ENCODE data around the gene NFIC. TPM values are rescaled to one million over a fixed set of nuclear protein-coding genes. Genes with fewer than 3 reads are reported as not detected.

The NFIC gene
- total RNA-seq, 1 experiment from 2014 or later: 56.3 TPM

DNA sequence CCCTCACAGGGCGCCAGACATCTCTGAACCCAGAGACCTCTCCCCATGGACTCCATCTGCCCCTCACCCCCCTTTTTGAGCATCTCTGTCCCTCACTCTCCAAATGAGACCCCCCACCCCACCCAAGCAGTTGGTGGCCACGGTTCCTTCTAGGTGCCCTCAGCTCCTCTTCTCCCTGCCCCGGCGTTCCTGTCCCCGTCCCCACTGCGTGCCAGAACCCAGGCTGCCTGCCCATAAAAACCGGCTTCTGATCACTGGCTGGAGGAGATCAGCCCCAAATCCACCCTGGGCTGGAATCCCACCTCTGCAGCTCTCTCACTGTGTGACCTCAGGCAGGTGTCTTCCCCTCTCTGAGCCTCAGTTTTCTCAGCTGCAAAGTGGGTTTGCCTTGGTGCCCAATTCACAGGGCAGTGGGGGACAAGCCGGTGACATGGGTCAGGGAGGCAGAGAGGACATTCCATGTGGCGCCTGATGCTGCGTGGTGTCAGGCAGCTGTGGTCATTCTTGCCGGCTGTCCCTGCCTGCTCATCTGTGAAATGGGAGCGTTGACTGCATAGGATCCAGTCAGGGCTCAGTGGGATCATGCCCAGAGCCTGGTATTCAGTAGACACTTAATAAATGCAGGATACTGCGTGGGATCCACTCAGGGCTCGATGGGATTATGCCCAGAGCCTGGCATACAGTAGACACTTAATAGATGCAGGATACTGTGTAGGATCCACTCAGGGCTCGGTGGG lies 88.4 kb downstream of the NFIC start:
- Mint-ChIP-seq H3K27me3 (ENCODE audit: unreplicated experiment) (no peaks in the 10 kb centered on the region), H3K4me3 (ENCODE audit: low read depth, unreplicated experiment) (no peak overlapping the region), H3K36me3 (ENCODE audit: insufficient read depth, unreplicated experiment) (peaks cover 42% of the 10 kb centered on the region), H3K9me3 (ENCODE audit: low read depth, unreplicated experiment) (no peaks in the 10 kb centered on the region), H3K27ac (ENCODE audit: unreplicated experiment) (no peak overlapping the region), H3K4me1 (ENCODE audit: low read depth, unreplicated experiment) (peaks cover 8% of the 10 kb centered on the region)
- CTCF ChIA-PET: no interaction called here
- no TSS peak for BruUV-seq (replicated peaks)
- no peak for DNase-seq
- TF ChIP-seq, protein P1, sequence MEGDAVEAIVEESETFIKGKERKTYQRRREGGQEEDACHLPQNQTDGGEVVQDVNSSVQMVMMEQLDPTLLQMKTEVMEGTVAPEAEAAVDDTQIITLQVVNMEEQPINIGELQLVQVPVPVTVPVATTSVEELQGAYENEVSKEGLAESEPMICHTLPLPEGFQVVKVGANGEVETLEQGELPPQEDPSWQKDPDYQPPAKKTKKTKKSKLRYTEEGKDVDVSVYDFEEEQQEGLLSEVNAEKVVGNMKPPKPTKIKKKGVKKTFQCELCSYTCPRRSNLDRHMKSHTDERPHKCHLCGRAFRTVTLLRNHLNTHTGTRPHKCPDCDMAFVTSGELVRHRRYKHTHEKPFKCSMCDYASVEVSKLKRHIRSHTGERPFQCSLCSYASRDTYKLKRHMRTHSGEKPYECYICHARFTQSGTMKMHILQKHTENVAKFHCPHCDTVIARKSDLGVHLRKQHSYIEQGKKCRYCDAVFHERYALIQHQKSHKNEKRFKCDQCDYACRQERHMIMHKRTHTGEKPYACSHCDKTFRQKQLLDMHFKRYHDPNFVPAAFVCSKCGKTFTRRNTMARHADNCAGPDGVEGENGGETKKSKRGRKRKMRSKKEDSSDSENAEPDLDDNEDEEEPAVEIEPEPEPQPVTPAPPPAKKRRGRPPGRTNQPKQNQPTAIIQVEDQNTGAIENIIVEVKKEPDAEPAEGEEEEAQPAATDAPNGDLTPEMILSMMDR (IDR thresholded peaks at IDR 0.05; ENCODE audit: unreplicated experiment): no peak
- intact Hi-C loops (cut with micrococcal nuclease; ENCODE audit: unreplicated experiment): no loop called here

- no TSS peak for BruUV-seq (replicated peaks)
- Mint-ChIP-seq H3K36me3 (ENCODE audit: insufficient read depth, unreplicated experiment) (peaks cover 42% of the 10 kb centered on the region), H3K4me3 (ENCODE audit: low read depth, unreplicated experiment) (no peak overlapping the region), H3K27ac (ENCODE audit: unreplicated experiment) (no peak overlapping the region), H3K27me3 (ENCODE audit: unreplicated experiment) (no peaks in the 10 kb centered on the region), H3K9me3 (ENCODE audit: low read depth, unreplicated experiment) (no peaks in the 10 kb centered on the region), H3K4me1 (ENCODE audit: low read depth, unreplicated experiment) (peaks cover 8% of the 10 kb centered on the region)
- TF ChIP-seq, protein P1 (IDR thresholded peaks at IDR 0.05; ENCODE audit: unreplicated experiment): no peak
- CTCF ChIA-PET: no interaction called here
- intact Hi-C loops (cut with micrococcal nuclease; ENCODE audit: unreplicated experiment): no loop called here
- DNase-seq: no peak
These were observed 89.1 kb downstream of the NFIC start for GRCh38 chr19:3455393-3455955.

DNA sequence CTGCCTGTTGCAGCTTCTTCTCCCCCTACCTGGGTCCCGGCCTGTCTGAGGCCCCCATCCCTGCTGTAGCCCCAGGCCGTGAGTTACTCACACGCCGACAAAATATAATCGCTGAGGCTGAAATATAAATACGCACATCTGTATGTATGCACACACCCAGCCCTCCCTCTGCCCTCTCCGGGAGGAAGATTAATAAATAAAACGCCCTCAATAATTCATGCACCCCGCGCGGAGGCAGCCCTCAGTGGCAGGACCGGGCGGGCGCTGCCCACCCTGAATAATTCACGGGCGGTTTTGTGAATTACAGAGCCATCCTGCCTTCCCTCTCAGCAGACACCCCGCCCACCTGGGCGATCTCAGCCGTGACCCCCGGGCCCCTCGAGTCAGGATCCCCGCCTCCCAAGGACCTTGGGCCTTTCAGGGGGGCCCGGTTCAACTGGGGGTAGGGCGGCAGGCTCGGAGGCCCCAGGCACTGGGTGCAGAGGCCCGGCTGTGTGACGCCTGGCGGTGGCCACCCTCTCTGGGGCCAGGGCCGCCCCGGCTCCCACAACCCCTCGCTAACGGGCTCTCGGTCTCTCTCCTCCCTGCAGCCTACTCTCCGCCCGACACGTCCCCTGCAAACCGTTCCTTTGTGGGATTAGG lies 89.7 kb downstream of the NFIC start:
- Mint-ChIP-seq H3K9me3 (ENCODE audit: low read depth, unreplicated experiment) (no peaks in the 10 kb centered on the region), H3K36me3 (ENCODE audit: insufficient read depth, unreplicated experiment) (peaks cover 36% of the 10 kb centered on the region), H3K4me1 (ENCODE audit: low read depth, unreplicated experiment) (peaks cover 3% of the 10 kb centered on the region), H3K27ac (ENCODE audit: unreplicated experiment) (no peak overlapping the region), H3K27me3 (ENCODE audit: unreplicated experiment) (no peaks in the 10 kb centered on the region), H3K4me3 (ENCODE audit: low read depth, unreplicated experiment) (no peak overlapping the region)
- DNase-seq: no peak
- intact Hi-C loops (cut with micrococcal nuclease; ENCODE audit: unreplicated experiment): no loop called here
- BruUV-seq (replicated peaks): no TSS peak
- CTCF ChIA-PET: no interaction called here
- TF ChIP-seq, protein P1 (IDR thresholded peaks at IDR 0.05; ENCODE audit: unreplicated experiment): no peak

- TF ChIP-seq, protein P1 (IDR thresholded peaks at IDR 0.05; ENCODE audit: unreplicated experiment): no peak
- CTCF ChIA-PET: no interaction called here
- H3K27ac Mint-ChIP-seq (ENCODE audit: unreplicated experiment): no peak overlapping the region
- H3K4me3 Mint-ChIP-seq (ENCODE audit: low read depth, unreplicated experiment): no peak overlapping the region
- DNase-seq: no peak
- peaks cover 27% of the 10 kb centered on the region for H3K36me3 Mint-ChIP-seq (ENCODE audit: insufficient read depth, unreplicated experiment)
- no peaks in the 10 kb centered on the region for H3K27me3 Mint-ChIP-seq (ENCODE audit: unreplicated experiment)
- BruUV-seq (replicated peaks): no TSS peak
- intact Hi-C loops (cut with micrococcal nuclease; ENCODE audit: unreplicated experiment): no loop called here
- no peaks in the 10 kb centered on the region for H3K9me3 Mint-ChIP-seq (ENCODE audit: low read depth, unreplicated experiment)
- H3K4me1 Mint-ChIP-seq (ENCODE audit: low read depth, unreplicated experiment): no peaks in the 10 kb centered on the region
These were observed 90.6 kb downstream of the NFIC start for GRCh38 chr19:3456925-3457527.

Data from Calu3 (cell line).